Activated CD4-positive, alpha-beta T cell treated with anti-CD3 and anti-CD28 coated beads, Interleukin-2, amount 50 U/mL, for 1 hour (primary cell): ENCODE measurements around the gene GPR21.

Experiments
- DNase-seq: peaks from one replicate; pipeline ENCODE4 v3.0.0-alpha.2; 2020

The GPR21 gene

GRCh38 chr9:123034881-123035510 lies 1.5 kb downstream of the GPR21 start:
- DNase-seq, result no peak

- no peak for DNase-seq
These were observed 2.3 kb downstream of the GPR21 start for GRCh38 chr9:123035791-123036190.

GRCh38 chr9:123036893-123037545 lies 3.6 kb downstream of the GPR21 start:
- DNase-seq, result no peak

GRCh38 chr9:123039617-123040219 lies 6.3 kb downstream of the GPR21 start:
- no peak for DNase-seq

GRCh38 chr9:123040801-123041200 lies 7.3 kb downstream of the GPR21 start:
- no peak for DNase-seq

- DNase-seq, result no peak
These were observed 8.0 kb downstream of the GPR21 start for GRCh38 chr9:123041489-123041888.

- DNase-seq, result no peak
These were observed 9.8 kb downstream of the GPR21 start for GRCh38 chr9:123043081-123043939.

- DNase-seq, result no peak
These were observed 11.1 kb downstream of the GPR21 start for GRCh38 chr9:123044586-123044985.

GRCh38 chr9:123046406-123047195 lies 13.1 kb downstream of the GPR21 start:
- DNase-seq, result no peak

- DNase-seq, result no peak
These were observed 15.3 kb downstream of the GPR21 start for GRCh38 chr9:123048748-123049147.

- no peak for DNase-seq
These were observed 16.2 kb downstream of the GPR21 start for GRCh38 chr9:123049589-123050222.

GRCh38 chr9:123053046-123053445 lies 19.6 kb downstream of the GPR21 start:
- DNase-seq, result no peak

- no peak for DNase-seq
These were observed 20.2 kb downstream of the GPR21 start for GRCh38 chr9:123053711-123054110.

GRCh38 chr9:123058834-123059233 lies 25.4 kb downstream of the GPR21 start:
- DNase-seq, result no peak

GRCh38 chr9:123059472-123060220 lies 26.2 kb downstream of the GPR21 start:
- no peak for DNase-seq

GRCh38 chr9:123061216-123061615 lies 27.7 kb downstream of the GPR21 start:
- DNase-seq, result no peak

- DNase-seq, result no peak
These were observed 29.1 kb downstream of the GPR21 start for GRCh38 chr9:123062351-123063176.

- no peak for DNase-seq
These were observed 29.7 kb downstream of the GPR21 start for GRCh38 chr9:123063177-123063598.

- DNase-seq, result no peak
These were observed 30.4 kb downstream of the GPR21 start for GRCh38 chr9:123063896-123064295.

GRCh38 chr9:123064716-123065115 lies 31.2 kb downstream of the GPR21 start:
- no peak for DNase-seq
